H9 (cell line): ENCODE data around the gene HDAC6. TPM values are rescaled to one million over a fixed set of nuclear protein-coding genes. Genes with fewer than 3 reads are reported as not detected.

Source experiments
- DNase-seq: peaks from one replicate; pipeline ENCODE4 v3.0.0-alpha.2; 2017
- H2AFZ ChIP-seq: one replicate; pipeline ENCODE4 v1.6.1; 2013; ENCODE audit warnings: mild to moderate bottlenecking, low read length, control low read depth, moderate library complexity
- H2AK5ac ChIP-seq: 2 replicates; pipeline ENCODE4 v1.6.1; 2013; ENCODE audit warnings: low read length, control low read depth, mixed read lengths; ENCODE audit not compliant: insufficient read length
- H2BK120ac ChIP-seq: one replicate; pipeline ENCODE4 v1.6.1; 2013; ENCODE audit warnings: low read depth, mild to moderate bottlenecking, low read length, control low read depth, inconsistent platforms; ENCODE audit not compliant: poor library complexity, severe bottlenecking
- H2BK12ac ChIP-seq: 2 replicates; pipeline ENCODE4 v1.6.1; 2013; ENCODE audit warnings: low read length, control low read depth, mixed read lengths, low read depth; ENCODE audit not compliant: insufficient read length
- H2BK15ac ChIP-seq: 2 replicates; pipeline ENCODE4 v1.6.1; 2013; ENCODE audit warnings: low read depth, low read length, control low read depth
- H2BK20ac ChIP-seq: one replicate; pipeline ENCODE4 v1.6.1; 2013; ENCODE audit warnings: low read depth, mild to moderate bottlenecking, low read length, control low read depth, inconsistent platforms; ENCODE audit not compliant: poor library complexity, severe bottlenecking
- H2BK5ac ChIP-seq: 2 replicates; pipeline ENCODE4 v1.6.1; 2013; ENCODE audit warnings: low read length, control low read depth, mixed read lengths; ENCODE audit not compliant: insufficient read length
- H3K14ac ChIP-seq: 2 replicates; pipeline ENCODE4 v1.6.1; 2013; ENCODE audit warnings: low read length, control low read depth; ENCODE audit not compliant: insufficient read depth
- H3K18ac ChIP-seq: 2 replicates; pipeline ENCODE4 v1.6.1; 2013; ENCODE audit warnings: low read depth, mild to moderate bottlenecking, mixed read lengths, low read length, control low read depth; ENCODE audit not compliant: insufficient read length
- H3K23ac ChIP-seq: 2 replicates; pipeline ENCODE4 v1.6.1; 2013; ENCODE audit warnings: low read length, control low read depth, mixed read lengths, low read depth; ENCODE audit not compliant: insufficient read length
- H3K23me2 ChIP-seq: 2 replicates; pipeline ENCODE4 v1.6.1; 2013; ENCODE audit warnings: low read depth, mild to moderate bottlenecking, mixed read lengths, low read length, control low read depth; ENCODE audit not compliant: insufficient read length, poor library complexity, severe bottlenecking
- H3K27ac ChIP-seq: 2 replicates; pipeline ENCODE4 v1.5.1; 2013; ENCODE audit warnings: low read length, control low read depth, mixed read lengths, low read depth; ENCODE audit not compliant: insufficient read length
- H3K27me3 ChIP-seq: 2 replicates; pipeline ENCODE4 v1.6.1; 2013; ENCODE audit warnings: low read length, control low read depth, inconsistent platforms; ENCODE audit not compliant: insufficient read depth
- H3K4ac ChIP-seq: 2 replicates; pipeline ENCODE4 v1.6.1; 2013; ENCODE audit warnings: low read depth, mild to moderate bottlenecking, control low read depth, inconsistent platforms, low read length, moderate library complexity
- H3K4me1 ChIP-seq: 2 replicates; pipeline ENCODE4 v1.6.1; 2013; ENCODE audit warnings: low read length, control low read depth, inconsistent platforms; ENCODE audit not compliant: insufficient read depth
- H3K4me2 ChIP-seq: 2 replicates; pipeline ENCODE4 v1.6.1; 2013; ENCODE audit warnings: low read length, control low read depth, mixed read lengths; ENCODE audit not compliant: insufficient read length, insufficient read depth
- H3K56ac ChIP-seq: 2 replicates; pipeline ENCODE4 v1.6.1; 2013; ENCODE audit warnings: low read depth, mild to moderate bottlenecking, mixed read lengths, low read length, control low read depth; ENCODE audit not compliant: insufficient read length
- H3K79me1 ChIP-seq: 2 replicates; pipeline ENCODE4 v1.6.1; 2013; ENCODE audit warnings: low read depth, mild to moderate bottlenecking, moderate library complexity, low read length, control low read depth, inconsistent platforms; ENCODE audit not compliant: insufficient read depth, poor library complexity, severe bottlenecking
- H3K79me2 ChIP-seq: 2 replicates; pipeline ENCODE4 v1.6.1; 2013; ENCODE audit warnings: low read length, control low read depth, inconsistent platforms; ENCODE audit not compliant: insufficient read depth
- H3K9ac ChIP-seq: 2 replicates; pipeline ENCODE4 v1.6.1; 2013; ENCODE audit warnings: low read length, control low read depth, mixed read lengths; ENCODE audit not compliant: insufficient read length; ENCODE audit errors: extremely low read depth
- H3K9me3 ChIP-seq: one replicate; pipeline ENCODE4 v1.6.1; 2013; ENCODE audit warnings: low read depth, low read length, inconsistent platforms; ENCODE audit not compliant: control insufficient read depth
- H3T11ph ChIP-seq: one replicate; pipeline ENCODE4 v1.6.1; 2013; ENCODE audit warnings: mild to moderate bottlenecking, low read length, control low read depth, inconsistent platforms
- H4K20me1 ChIP-seq: one replicate; pipeline ENCODE4 v1.6.1; 2013; ENCODE audit not compliant: control insufficient read depth, insufficient read length, insufficient read depth
- H4K5ac ChIP-seq: 2 replicates; pipeline ENCODE4 v1.6.1; 2013; ENCODE audit warnings: low read depth, mild to moderate bottlenecking, mixed read lengths, low read length, control low read depth; ENCODE audit not compliant: insufficient read length
- H4K8ac ChIP-seq: replicated peaks from 2 replicates; pipeline ENCODE4 v1.6.1; 2013; ENCODE audit warnings: low read length, control low read depth, mixed read lengths, low read depth; ENCODE audit not compliant: insufficient read length
- H4K91ac ChIP-seq: 2 replicates; pipeline ENCODE4 v1.6.1; 2013; ENCODE audit warnings: low read depth, mild to moderate bottlenecking, moderate library complexity, mixed read lengths, low read length, control low read depth; ENCODE audit not compliant: insufficient read length
- H3K27ac Mint-ChIP-seq, 3 experiments: 2 replicates in 2 of 3; 3 replicates in 1 of 3; pipeline ENCODE4 v1.8.0; 2020 to 2021; ENCODE audit warnings: mixed read lengths in 3 of 3, mild to moderate bottlenecking in 1 of 3, moderate library complexity in 1 of 3
- H3K27me3 Mint-ChIP-seq: 2 replicates; pipeline ENCODE4 v1.8.0; 2021; ENCODE audit warnings: low read depth, mild to moderate bottlenecking, moderate library complexity, mixed read lengths
- H3K36me3 Mint-ChIP-seq, 3 experiments: 2 replicates in 2 of 3; 3 replicates in 1 of 3; pipeline ENCODE4 v1.8.0; 2020 to 2021; ENCODE audit warnings: low read depth in 3 of 3, mixed read lengths in 3 of 3; ENCODE audit not compliant: insufficient read depth in 1 of 3
- H3K4me1 Mint-ChIP-seq, 2 experiments: 2 replicates each; pipeline ENCODE4 v1.8.0; 2020; ENCODE audit warnings: mixed read lengths in 2 of 2
- H3K4me3 Mint-ChIP-seq, 2 experiments: 2 replicates in 1 of 2; 3 replicates in 1 of 2; pipeline ENCODE4 v1.8.0; 2020 to 2021; ENCODE audit warnings: mild to moderate bottlenecking in 2 of 2, mixed read lengths in 2 of 2, moderate library complexity in 1 of 2
- H3K9me3 Mint-ChIP-seq, 2 experiments: 2 replicates in 1 of 2; 3 replicates in 1 of 2; pipeline ENCODE4 v1.8.0; 2020; ENCODE audit warnings: mild to moderate bottlenecking in 2 of 2, mixed read lengths in 2 of 2, moderate library complexity in 1 of 2
- WGBS: extraction: QIAGEN DNeasy Blood & Tissue Kit; methylation state at CpG from one replicate; pipeline ENCODE4 v1.1.7; 2013; ENCODE audit warnings: missing lambda C conversion rate, low lambda C conversion rate, mixed read lengths; ENCODE audit not compliant: insufficient read length; ENCODE audit errors: extremely low coverage; 5-methylcytosine and 5-hydroxymethylcytosine counted together
- total RNA-seq: library from RNA; stranded (reverse); gene quantifications from 2 replicates; pipeline ENCODE4 v1.2.1, GENCODE V29; 2021
- TF ChIP-seq, protein P1 (sequence below): fragments of 200-600 bp; sonication (generic); conservative IDR thresholded peaks from 3 replicates; pipeline ENCODE4 v1.8.0; 2021; ENCODE audit warnings: antibody characterized with exemption, mild to moderate bottlenecking

The HDAC6 gene
- total RNA-seq, 1 experiment from 2014 or later, result 52.8 TPM

DNA sequence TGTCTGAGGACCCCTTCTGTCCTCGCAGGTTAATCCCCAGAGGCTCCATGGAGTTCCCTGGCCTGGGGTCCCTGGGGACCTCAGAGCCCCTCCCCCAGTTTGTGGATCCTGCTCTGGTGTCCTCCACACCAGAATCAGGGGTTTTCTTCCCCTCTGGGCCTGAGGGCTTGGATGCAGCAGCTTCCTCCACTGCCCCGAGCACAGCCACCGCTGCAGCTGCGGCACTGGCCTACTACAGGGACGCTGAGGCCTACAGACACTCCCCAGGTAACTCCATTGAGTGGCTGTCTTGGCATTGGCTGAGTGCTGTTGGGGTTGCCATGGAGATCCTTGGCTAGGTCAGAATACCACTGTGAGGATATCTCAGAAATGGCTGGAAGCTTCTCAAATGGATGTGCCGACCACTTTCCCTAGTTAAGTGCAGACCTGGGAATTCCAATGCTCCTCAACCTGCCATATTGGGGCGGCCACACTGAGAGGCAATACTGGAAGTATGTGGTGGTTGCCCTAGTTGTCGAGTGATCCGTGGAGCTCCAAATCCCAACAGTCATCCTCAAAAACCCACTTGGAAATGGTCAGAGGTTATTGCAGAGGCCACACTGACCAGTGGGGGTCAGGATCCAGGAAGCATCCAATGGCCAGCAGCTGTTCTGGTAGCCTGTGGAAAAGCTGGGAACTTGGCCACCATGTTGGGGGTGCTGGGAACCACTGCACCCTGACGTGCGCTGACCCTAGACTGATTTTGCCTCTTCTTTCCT is 10.6 kb upstream of the HDAC6 start:
- Mint-ChIP-seq H3K27ac (no peak overlapping the region), H3K36me3 (peaks cover 0 to 7% (median 5%) of the 10 kb centered on the region in 3 experiments; a peak in 5 of 7 replicates), H3K27me3 (peaks cover 16% of the 10 kb centered on the region), H3K4me3 (no peak overlapping the region), H3K4me1 (no peaks in the 10 kb centered on the region), H3K9me3 (peaks cover 68 to 82% of the 10 kb centered on the region in 2 experiments)
- DNase-seq, result no peak
- Histone ChIP-seq H4K91ac (no peak overlapping the region), H2AK5ac (no peak overlapping the region), H2BK15ac (no peak overlapping the region), H3T11ph (no peak overlapping the region), H4K20me1 (no peaks in the 10 kb centered on the region), H3K4me1 (no peaks in the 10 kb centered on the region), H2BK12ac (no peak overlapping the region), H3K9ac (no peak overlapping the region), H2BK20ac (no peak overlapping the region), H3K27ac (no peak overlapping the region), H3K79me1 (no peaks in the 10 kb centered on the region), H3K14ac (no peak overlapping the region), H3K56ac (no peak overlapping the region), H3K23me2 (no peaks in the 10 kb centered on the region), H4K5ac (no peak overlapping the region), H3K18ac (no peak overlapping the region), H3K27me3 (no peaks in the 10 kb centered on the region), H2AFZ (no peak overlapping the region), H3K4ac (no peak overlapping the region), H3K9me3 (peaks cover 23% of the 10 kb centered on the region), H3K4me2 (no peak overlapping the region), H2BK5ac (no peak overlapping the region), H2BK120ac (no peak overlapping the region), H4K8ac (no peak overlapping the region), H3K23ac (no peak overlapping the region), H3K79me2 (no peaks in the 10 kb centered on the region)
- TF ChIP-seq, protein P1, sequence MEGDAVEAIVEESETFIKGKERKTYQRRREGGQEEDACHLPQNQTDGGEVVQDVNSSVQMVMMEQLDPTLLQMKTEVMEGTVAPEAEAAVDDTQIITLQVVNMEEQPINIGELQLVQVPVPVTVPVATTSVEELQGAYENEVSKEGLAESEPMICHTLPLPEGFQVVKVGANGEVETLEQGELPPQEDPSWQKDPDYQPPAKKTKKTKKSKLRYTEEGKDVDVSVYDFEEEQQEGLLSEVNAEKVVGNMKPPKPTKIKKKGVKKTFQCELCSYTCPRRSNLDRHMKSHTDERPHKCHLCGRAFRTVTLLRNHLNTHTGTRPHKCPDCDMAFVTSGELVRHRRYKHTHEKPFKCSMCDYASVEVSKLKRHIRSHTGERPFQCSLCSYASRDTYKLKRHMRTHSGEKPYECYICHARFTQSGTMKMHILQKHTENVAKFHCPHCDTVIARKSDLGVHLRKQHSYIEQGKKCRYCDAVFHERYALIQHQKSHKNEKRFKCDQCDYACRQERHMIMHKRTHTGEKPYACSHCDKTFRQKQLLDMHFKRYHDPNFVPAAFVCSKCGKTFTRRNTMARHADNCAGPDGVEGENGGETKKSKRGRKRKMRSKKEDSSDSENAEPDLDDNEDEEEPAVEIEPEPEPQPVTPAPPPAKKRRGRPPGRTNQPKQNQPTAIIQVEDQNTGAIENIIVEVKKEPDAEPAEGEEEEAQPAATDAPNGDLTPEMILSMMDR, result no peak
- no CpG with 5 or more reads among the region's 11 CpGs for WGBS
